HEK293 (cell line): ENCODE data around the gene FRMPD2.
"Not testable (repeated sequence)": the region's sequence is repeated elsewhere in the genome, so short reads cannot be mapped to it uniquely, and the experiment has no call there.

Experiments
- CTCF ChIA-PET: fragments of 350-600 bp; formaldehyde crosslinking; extraction: SDS; loops from one replicate; lab custom pipeline; 2021; ENCODE audit warnings: antibody characterized with exemption; lab: Yijun Ruan, JAX
- POLR2A ChIA-PET: fragments of 300-600 bp; formaldehyde crosslinking; extraction: SDS; loops from one replicate; lab custom pipeline; 2020; ENCODE audit warnings: antibody characterized with exemption, inconsistent platforms; lab: Yijun Ruan, JAX
- H3K27ac ChIP-seq: fragments of 200-500 bp; sonication (Bioruptor generic); 2 replicates; pipeline ENCODE4 v1.5.1; 2014; ENCODE audit warnings: low read depth, low read length, control low read depth, inconsistent platforms; ENCODE audit errors: extremely low read depth
- H3K36me3 ChIP-seq, 2 experiments: fragments of 200-500 bp in 1 of 2; sonication (Bioruptor generic) in 1 of 2; 1 replicate in 1 of 2; 2 replicates in 1 of 2; pipeline ENCODE4 v1.5.1; 2014 to 2017; ENCODE audit warnings: inconsistent platforms in 2 of 2, low read length in 2 of 2; ENCODE audit not compliant: control insufficient read depth in 2 of 2, insufficient read depth in 1 of 2
- H3K4me1 ChIP-seq: fragments of 200-500 bp; sonication (Bioruptor generic); 2 replicates; pipeline ENCODE4 v1.5.1; 2014; ENCODE audit warnings: mild to moderate bottlenecking, low read length, inconsistent platforms; ENCODE audit not compliant: control insufficient read depth, insufficient read depth
- H3K4me3 ChIP-seq: 2 replicates; pipeline ENCODE4 v1.5.1; 2011; ENCODE audit warnings: low read depth, mild to moderate bottlenecking, control low read depth, low read length, moderate library complexity
- H3K9me3 ChIP-seq: fragments of 200-500 bp; sonication (Bioruptor generic); 2 replicates; pipeline ENCODE4 v1.5.1; 2014; ENCODE audit warnings: low read depth, low read length, inconsistent platforms; ENCODE audit not compliant: control insufficient read depth, insufficient read depth
- GLI4 ChIP-seq: fragments of 450-650 bp; formaldehyde crosslinking; IDR thresholded peaks from 2 replicates; pipeline ENCODE4 v1.5.1; 2016; ENCODE audit warnings: missing biosample characterization, missing genetic modification characterization
- GLIS1 ChIP-seq: fragments of 450-650 bp; formaldehyde crosslinking; IDR thresholded peaks from 2 replicates; pipeline ENCODE4 v1.5.1; 2016; ENCODE audit warnings: missing biosample characterization, missing genetic modification characterization
- SCRT2 ChIP-seq: fragments of 450-650 bp; formaldehyde crosslinking; IDR thresholded peaks from 2 replicates; pipeline ENCODE4 v1.5.1; 2016; ENCODE audit warnings: missing biosample characterization, missing genetic modification characterization
- ZBTB20 ChIP-seq: fragments of 450-650 bp; formaldehyde crosslinking; IDR thresholded peaks from 2 replicates; pipeline ENCODE4 v1.5.1; 2016; ENCODE audit warnings: missing biosample characterization, missing genetic modification characterization
- ZNF121 ChIP-seq: fragments of 450-650 bp; formaldehyde crosslinking; IDR thresholded peaks from 2 replicates; pipeline ENCODE4 v1.5.1; 2016; ENCODE audit warnings: missing biosample characterization, missing genetic modification characterization
- ZNF366 ChIP-seq: fragments of 450-650 bp; formaldehyde crosslinking; conservative IDR thresholded peaks from 2 replicates; pipeline ENCODE4 v1.5.1; 2016; ENCODE audit warnings: missing biosample characterization, missing genetic modification characterization

FRMPD2 gene

GRCh38 chr10:48187126-48187525, 87.4 kb downstream of the FRMPD2 start (continued):
- TF ChIP-seq ZNF121: no peak
- TF ChIP-seq GLI4: no peak

- H3K27ac ChIP-seq, H3K4me1 ChIP-seq, H3K9me3 ChIP-seq, H3K36me3 ChIP-seq, POLR2A ChIA-PET, H3K4me3 ChIP-seq, CTCF ChIA-PET: not testable (repeated sequence)
Observed at GRCh38 chr10:48186264-48186804, 88.2 kb downstream of the FRMPD2 start.

- POLR2A ChIA-PET: no interaction called here
- Histone ChIP-seq H3K9me3 (no peaks in the 10 kb centered on the region), H3K4me3 (no peak overlapping the region), H3K36me3 (no peaks in the 10 kb centered on the region), H3K27ac (no peak overlapping the region), H3K4me1 (no peaks in the 10 kb centered on the region)
- CTCF ChIA-PET: no interaction called here
- no peak for TF ChIP-seq ZBTB20
- TF ChIP-seq ZNF366 (tag by site-specific recombination): no peak
- no peak for TF ChIP-seq GLIS1 (tag by site-specific recombination)
- no peak for TF ChIP-seq SCRT2
- TF ChIP-seq, all 188 proteins: peak for 0
Observed at GRCh38 chr10:48184224-48184623, 90.3 kb downstream of the FRMPD2 start.

- H3K36me3 ChIP-seq, POLR2A ChIA-PET, CTCF ChIA-PET, H3K4me1 ChIP-seq, H3K4me3 ChIP-seq, H3K9me3 ChIP-seq, H3K27ac ChIP-seq: not testable (repeated sequence)
Observed at GRCh38 chr10:48172715-48173114, 101.8 kb downstream of the FRMPD2 start.

- CTCF ChIA-PET, POLR2A ChIA-PET, H3K4me1 ChIP-seq, H3K4me3 ChIP-seq, H3K27ac ChIP-seq, H3K36me3 ChIP-seq, H3K9me3 ChIP-seq: not testable (repeated sequence)
Observed at GRCh38 chr10:48160670-48161069, 113.8 kb downstream of the FRMPD2 start.

- H3K4me3 ChIP-seq, H3K36me3 ChIP-seq, H3K27ac ChIP-seq, H3K4me1 ChIP-seq, CTCF ChIA-PET, H3K9me3 ChIP-seq, POLR2A ChIA-PET: not testable (repeated sequence)
Observed at GRCh38 chr10:48160163-48160562, 114.3 kb downstream of the FRMPD2 start.

GRCh38 chr10:48154211-48155140, 120.0 kb downstream of the FRMPD2 start:
- H3K36me3 ChIP-seq, POLR2A ChIA-PET, CTCF ChIA-PET, H3K27ac ChIP-seq, H3K9me3 ChIP-seq, H3K4me3 ChIP-seq, H3K4me1 ChIP-seq: not testable (repeated sequence)

GRCh38 chr10:48147643-48148042, 126.9 kb downstream of the FRMPD2 start:
- H3K9me3 ChIP-seq, CTCF ChIA-PET, H3K4me1 ChIP-seq, H3K4me3 ChIP-seq, H3K36me3 ChIP-seq, H3K27ac ChIP-seq, POLR2A ChIA-PET: not testable (repeated sequence)

GRCh38 chr10:48143721-48144642, 130.5 kb downstream of the FRMPD2 start:
- H3K4me1 ChIP-seq, H3K9me3 ChIP-seq, H3K4me3 ChIP-seq, H3K27ac ChIP-seq, H3K36me3 ChIP-seq, POLR2A ChIA-PET, CTCF ChIA-PET: not testable (repeated sequence)

GRCh38 chr10:48140949-48141348, 133.5 kb downstream of the FRMPD2 start:
- H3K27ac ChIP-seq, H3K4me1 ChIP-seq, CTCF ChIA-PET, H3K4me3 ChIP-seq, H3K36me3 ChIP-seq, H3K9me3 ChIP-seq, POLR2A ChIA-PET: not testable (repeated sequence)
